ENCODE measurements around the gene WDR4.
"Not testable (repeated sequence)": the region's sequence is repeated elsewhere in the genome, so short reads cannot be mapped to it uniquely, and the experiment has no call there.

Gene WDR4

DNA sequence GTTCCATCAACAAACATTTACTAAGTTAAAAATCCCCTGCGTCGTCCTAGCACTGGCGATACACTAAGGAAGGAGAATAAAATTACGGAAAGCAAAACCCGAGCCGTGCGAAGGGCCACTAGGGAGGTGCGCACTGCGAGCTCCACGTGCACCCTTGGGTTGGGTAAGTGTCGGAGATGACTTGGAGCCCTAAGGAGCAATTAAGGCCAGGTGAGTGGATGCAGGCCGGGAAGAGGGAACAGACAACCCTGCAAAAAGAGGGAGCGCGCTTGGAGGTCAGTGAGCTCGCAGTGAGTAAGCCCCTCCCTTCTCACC lies 704 bp downstream of the WDR4 start:
- no peak for DNase-seq (ENCODE audit: low read depth, low spot score)

DNA sequence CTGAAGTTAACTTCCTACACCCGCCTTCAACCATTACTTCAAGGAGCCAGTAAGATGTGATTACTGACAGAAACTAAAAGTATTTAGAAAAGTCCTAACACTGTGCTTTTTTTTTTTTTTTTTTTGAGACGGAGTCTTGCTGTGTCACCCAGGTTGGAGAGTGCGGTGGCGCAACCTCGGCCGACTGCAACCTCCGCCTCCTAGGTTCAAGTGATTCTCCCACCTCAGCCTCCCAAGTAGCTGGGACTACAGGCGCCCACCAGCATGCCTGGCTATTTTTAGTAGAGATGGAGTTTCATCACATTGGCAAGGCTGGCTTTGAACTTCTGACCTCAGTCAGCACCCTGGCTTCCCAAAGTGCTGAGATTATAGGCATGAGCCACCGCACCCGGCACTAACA lies 3.5 kb downstream of the WDR4 start:
- DNase-seq (ENCODE audit: low read depth, low spot score), result not testable (repeated sequence)

DNA sequence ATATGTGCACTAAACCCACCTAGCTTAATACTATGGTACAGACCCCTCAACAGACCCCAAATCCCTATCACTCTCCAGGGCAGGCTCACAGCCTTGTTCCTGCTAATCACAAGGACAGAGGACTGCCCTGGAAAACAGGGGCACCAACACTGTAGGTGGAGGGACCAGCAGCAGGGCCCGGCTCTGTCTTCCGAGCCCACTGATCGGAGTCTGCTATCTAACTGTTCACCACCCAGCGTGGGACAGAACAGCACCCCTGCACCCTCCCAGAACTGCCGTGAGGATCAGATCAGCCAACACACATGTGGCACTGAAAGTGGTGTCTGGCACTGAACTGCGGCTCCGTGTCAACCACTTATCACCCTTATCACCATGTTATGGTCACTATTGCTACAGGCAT lies 6.2 kb downstream of the WDR4 start:
- no peak for DNase-seq (ENCODE audit: low read depth, low spot score)

DNA sequence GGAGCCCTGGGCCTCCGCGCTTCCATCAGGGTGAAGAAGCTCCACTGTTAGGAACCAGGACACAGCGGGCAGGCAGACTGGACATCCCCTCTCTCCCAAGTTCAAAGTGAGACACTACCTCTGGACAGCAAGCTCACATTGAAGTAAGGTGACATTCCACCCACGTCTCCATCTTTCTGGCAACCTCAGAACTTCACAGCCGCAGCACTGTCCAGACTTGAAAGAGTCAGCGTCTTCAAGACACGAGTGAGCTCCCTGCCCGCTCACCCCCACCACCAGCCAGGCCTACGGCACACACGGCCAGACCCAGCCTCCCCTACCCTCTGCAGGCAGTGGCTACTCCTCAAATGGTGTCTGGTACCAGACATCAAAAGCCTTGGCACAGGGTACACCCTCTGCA lies 11.1 kb downstream of the WDR4 start:
- DNase-seq (ENCODE audit: low read depth, low spot score), result no peak

DNA sequence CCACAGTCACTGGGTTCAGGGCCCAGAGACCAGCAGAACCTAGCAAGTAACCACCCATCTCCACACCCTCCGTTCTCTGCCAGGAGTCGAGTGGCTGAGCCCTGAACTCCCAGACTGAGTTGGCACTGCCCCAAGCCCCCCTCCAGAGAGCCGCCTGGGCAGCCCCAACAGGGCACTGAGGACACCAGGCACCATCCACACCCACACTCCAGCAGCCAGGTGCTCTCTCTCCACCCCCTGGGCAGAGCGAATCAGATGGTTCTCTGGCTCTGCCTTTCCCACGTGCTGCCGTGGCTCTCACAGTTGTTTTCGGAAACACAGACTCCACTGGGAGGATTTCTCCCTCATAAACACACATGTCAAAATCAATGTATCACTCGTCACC lies 13.6 kb downstream of the WDR4 start:
- DNase-seq (ENCODE audit: low read depth, low spot score), result no peak

DNA sequence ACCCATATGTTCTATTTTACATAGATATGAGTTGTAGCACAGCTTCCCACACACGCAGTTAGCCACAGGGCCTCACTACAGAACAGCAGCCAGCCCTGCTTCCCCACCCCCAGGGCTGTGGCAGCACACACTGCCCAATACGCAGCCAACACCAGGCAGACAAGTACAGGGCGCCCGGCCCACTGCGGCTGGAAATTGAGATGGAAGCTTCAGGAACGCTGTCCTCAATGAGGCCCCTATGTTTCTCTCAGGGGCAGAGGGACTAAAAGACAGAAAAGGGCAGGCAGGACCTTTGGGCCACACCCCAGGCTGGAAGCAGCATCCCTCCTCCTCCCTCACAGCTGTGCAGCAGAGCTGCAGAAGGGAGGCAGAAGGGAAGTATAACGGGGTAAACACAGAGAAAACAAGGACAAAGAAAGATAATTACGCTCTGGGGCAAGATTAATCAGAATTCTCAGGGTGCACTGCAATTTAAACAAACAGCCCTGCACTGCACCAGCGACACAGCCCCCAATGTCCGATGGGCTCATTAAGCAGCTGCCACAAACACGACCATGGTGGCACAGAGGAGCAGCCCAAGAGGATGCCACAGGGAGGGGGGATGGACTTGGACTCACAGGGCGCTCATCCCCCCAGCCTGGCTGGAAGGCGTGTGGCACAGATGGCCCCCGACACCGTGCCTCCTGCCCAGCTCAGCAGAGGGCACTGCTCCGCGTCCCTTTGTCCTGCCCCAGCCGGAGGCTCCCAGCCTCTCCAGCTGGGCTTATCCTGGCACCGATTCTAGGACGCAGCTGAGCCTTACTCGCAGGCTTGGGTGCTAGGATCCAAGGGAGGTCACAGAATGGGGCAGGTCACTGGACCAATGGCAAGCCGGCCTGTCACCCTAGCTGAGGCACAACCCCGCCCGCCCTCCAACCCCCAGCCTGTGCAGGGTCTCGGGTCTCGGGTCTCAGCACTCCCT lies 14.2 kb downstream of the WDR4 start:
- DNase-seq (ENCODE audit: low read depth, low spot score), result no peak

DNA sequence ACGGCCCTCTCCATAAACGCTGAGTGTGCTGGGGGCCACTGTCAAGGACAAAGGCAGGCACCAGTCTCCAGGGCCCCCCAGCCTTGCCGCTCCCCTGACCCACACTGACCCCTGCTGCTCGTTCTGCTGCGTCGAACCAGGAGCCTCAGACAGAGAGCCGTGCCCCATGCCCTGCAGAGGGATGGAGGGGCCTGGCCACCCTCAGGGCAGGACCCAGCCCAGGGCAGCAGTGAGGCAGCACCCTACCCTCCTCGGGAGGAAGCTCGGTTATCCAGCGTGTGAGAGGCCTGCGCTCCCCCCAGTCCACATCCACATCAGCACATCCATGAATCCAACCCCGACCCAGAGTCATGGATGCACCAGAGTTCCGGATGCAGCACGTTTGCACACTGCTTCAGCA lies 15.1 kb downstream of the WDR4 start:
- DNase-seq (ENCODE audit: low read depth, low spot score), result no peak

DNA sequence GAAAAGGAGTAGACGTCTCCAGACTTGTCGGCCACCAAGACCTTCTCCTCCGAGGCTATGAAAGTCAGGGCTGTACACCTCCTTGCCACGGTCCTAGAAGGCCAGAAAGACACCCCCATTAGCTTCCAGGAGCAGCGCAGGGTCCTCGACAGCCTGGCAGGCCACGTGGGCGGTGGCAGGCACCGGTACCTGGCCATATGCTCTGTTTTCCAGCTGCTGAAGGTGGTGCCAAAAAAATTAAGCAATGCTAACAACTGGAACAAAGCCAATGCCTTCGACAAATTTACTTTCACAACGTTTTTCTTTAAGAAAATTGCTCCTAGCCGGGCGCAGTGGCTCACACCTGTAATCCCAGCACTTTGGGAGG lies 15.9 kb downstream of the WDR4 start:
- DNase-seq (ENCODE audit: low read depth, low spot score), result no peak

DNA sequence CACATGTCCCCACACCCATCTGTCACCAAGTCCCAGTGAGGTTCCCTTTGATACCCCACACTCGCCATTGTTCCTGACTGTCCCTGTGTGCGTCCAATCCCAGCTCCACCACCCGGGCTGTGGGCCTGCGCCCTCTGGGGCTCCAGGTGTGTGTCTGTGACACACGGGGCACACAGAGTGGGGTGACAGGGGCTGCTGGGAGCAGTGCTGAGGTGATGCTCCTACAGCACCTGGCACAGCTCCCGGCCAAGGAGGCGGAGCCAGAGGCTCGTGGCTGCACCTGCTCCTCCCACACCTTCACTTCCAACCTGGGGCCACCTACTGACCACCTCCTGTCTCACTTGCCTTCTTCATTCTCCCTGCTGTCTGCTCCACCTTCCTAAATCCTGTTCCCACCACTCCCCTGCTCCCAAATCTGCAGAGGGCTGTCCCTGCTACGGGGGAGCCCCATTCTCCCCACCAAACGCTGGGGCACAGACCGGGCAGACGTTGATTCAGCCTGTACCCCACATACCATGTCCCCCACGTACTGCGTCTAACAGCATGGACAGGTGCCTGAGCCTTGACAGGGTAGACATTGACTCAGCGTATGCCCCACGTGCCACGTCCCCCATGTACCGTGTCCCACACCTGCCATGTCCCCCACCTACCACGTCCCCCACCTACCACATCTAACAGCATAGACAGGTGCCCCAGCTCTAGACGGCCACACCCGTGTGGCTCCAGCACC lies 16.4 kb downstream of the WDR4 start:
- DNase-seq (ENCODE audit: low read depth, low spot score), result no peak

DNA sequence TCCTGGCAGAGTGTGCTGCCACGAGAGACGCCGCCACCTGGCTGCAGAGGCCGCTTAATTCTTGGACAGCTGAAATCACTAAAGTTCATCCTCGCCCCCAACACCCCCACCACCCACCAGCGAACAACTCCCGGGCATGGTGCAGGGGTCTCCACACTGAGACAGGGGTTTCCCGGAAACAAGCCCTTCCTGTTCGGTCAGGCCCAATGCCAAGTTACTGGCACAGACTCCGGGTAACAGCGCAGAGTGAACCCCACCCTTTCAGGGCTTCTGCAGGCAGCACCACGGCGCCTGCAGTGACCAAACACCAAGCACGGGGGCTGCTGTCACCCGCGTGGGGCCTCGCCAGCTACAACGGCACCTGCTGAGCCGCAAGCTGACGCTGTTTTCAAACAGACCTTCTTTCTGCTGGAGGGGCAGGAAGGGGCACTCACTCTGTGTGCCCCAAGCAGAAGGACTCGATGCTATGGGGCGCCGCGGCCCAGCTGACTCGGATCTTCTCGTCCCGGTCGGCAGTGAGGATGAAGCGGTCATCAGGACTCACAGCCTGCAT lies 17.4 kb downstream of the WDR4 start:
- peak; percentile 25 for DNase-seq (ENCODE audit: low read depth, low spot score)

DNA sequence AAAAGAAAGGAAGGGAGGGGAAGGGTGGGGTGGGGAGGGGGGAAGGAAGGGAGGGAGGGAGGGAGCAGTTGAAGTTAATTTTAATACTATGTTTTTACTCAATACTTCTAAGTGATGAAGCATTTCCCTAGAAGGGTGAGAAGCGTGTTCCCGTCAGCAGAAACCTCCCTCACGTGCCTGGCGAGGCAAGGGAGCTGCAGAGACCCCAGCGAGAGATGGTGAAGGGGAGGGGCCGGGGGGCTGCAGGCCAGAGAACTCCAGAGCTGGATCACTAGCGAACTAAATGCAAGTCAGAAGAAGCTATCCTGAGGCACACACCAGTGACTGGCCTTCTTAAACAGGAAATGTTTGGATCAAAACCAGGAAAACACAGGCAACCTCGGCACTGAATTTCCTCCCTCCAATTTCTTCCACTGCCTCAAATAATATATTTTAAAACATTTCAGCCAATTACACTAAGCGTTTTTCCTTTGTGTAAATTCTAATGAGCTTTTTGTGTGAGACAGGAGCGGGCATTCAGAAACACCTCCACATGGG lies 18.0 kb downstream of the WDR4 start:
- DNase-seq (ENCODE audit: low read depth, low spot score), result no peak

DNA sequence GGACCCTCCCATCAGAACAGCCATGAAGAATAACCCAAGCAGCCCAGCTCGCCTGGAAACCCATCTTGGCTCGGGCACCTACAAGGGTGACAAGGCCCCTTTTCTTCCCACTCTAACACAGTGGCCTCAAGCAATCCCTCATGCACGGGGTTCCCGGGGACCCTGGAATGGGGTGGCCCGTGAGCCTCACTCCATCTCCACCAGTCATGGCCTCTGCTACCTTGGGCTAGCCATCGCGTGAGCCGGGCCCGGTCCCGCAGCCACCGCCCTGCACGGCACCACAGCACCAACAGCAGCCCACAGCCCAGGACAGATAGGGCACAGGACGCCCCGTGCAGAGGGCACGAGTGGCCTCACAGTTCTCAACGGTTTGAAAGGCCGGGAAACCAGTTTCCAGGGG lies 19.0 kb downstream of the WDR4 start:
- DNase-seq (ENCODE audit: low read depth, low spot score), result no peak

DNA sequence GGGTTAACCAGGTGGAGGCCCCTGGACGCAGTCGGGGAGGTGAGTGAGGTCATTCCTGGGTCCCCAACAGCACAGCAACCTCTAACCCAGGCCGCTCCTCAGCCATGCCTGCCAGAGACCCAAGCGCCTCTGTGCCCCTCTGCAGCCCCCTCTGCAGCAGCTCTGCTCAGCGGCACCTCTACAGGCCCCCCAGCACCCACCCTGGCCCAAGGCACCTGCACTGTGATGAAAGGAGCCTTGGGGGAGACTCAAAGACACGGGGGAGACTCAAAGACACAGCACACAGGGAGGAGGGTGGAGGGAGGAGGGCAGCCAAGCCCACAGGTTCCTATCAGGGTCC lies 19.5 kb downstream of the WDR4 start:
- no peak for DNase-seq (ENCODE audit: low read depth, low spot score)

DNA sequence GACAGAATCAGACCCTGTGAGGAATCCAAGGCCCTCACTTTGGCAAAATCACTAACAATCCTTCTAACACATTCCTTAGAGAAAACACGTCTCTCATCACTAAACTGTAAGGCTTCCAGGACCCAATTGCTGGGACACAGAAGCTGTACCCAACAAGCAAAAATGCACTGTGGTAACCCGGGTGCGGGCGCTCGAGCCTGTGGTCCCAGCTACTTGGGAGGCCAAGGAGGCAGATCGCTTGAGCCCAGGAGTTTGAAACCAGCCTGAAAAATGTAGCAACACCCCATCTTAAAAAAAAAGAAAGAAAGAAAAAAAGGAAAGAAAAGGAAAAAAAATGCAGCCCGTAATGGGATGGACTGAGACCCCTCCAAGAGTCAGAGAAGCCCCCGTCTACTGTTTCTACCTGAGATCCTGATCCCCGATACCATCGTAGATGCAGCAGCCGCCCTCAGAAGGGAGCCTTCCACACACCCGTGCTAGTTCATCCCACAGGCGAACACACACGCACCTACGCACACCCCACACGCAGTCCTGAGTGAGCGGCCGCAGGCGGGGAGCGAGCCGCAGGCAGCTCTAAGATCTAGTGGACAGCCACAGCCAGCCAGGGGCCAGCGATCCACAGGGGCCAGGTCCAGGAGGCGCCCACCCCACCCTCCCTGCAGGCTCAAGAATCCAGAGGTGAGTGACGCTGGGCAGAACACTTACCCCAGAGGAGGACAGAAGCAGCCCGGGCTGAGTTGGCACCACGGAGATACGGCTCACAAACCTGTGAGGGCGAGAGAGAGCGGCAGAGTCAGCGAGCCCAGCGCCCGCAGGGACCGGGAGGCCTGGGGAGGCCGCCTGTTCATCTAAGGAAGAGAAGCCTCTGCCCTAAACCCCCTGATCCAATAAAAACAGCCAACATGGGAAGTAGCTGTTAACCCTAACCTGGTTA lies 20.1 kb downstream of the WDR4 start:
- no peak for DNase-seq (ENCODE audit: low read depth, low spot score)

DNA sequence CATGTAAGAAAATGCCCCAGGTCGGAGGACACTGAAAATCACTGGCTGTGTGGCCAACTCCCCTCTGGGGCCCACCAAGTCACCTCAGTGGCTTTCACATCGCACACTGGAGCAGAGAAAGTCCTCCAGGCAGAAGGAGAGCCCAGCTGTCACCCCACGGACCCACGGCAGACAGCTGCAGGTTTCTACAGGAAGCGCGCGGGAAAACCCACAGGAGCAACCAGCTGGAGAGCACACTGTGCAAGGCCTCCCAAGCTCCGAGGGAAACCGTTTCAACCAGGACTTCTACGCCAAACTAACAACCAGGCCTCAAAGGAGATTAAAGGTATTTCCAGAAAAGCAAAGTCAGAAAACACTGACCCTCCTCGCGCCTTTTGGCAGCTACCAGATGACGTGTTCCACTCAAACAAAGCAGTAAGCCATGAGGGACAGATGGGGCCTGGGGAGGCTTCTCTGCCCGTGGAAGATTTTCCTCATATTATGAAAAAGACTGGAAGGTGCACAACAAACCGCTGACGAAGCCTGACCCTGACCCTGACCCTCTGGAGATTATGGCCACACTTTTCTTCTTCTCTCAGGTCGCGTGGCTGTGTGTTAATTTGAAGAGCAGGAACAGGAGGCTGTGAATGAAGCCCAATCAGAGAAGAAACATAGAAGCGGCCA lies 21.0 kb downstream of the WDR4 start:
- no peak for DNase-seq (ENCODE audit: low read depth, low spot score)

DNA sequence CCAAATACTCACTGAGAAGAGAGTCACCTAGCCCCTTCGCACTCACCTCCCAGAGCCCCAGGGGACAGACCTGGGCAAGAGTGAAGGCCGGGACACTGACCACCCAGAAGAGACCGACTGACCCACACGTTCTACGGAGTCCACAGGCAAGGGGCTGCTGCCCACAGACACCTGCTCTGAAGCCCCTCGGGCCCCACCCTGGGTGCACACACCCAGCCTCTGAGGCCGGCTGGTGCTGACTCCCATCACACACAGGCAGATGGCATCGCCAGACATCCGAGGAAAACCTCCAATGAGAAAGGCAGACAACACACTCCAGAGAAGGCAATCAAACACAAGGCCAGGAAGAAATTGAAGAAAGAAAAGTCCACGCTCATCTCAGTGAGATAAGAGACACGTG lies 22.1 kb downstream of the WDR4 start:
- DNase-seq (ENCODE audit: low read depth, low spot score), result no peak

DNA sequence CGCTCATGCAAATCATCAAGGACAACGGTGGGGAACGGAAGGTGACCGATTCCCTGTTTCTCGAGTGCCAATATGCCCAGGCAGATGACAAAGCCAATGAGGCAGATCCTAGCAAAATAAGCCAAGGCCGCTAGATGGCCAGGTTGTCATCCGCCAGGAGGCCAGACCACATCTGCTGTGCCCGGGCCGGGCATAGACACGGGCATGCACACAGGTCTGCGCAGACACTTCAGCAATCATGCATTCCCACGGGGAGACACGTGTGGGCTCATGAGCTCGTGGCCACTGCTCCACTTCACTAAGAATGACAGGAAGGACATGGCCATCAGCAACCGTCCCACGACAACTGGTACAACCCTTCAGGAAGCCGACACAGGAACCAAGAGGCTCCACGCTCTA lies 23.4 kb downstream of the WDR4 start:
- DNase-seq (ENCODE audit: low read depth, low spot score), result no peak

DNA sequence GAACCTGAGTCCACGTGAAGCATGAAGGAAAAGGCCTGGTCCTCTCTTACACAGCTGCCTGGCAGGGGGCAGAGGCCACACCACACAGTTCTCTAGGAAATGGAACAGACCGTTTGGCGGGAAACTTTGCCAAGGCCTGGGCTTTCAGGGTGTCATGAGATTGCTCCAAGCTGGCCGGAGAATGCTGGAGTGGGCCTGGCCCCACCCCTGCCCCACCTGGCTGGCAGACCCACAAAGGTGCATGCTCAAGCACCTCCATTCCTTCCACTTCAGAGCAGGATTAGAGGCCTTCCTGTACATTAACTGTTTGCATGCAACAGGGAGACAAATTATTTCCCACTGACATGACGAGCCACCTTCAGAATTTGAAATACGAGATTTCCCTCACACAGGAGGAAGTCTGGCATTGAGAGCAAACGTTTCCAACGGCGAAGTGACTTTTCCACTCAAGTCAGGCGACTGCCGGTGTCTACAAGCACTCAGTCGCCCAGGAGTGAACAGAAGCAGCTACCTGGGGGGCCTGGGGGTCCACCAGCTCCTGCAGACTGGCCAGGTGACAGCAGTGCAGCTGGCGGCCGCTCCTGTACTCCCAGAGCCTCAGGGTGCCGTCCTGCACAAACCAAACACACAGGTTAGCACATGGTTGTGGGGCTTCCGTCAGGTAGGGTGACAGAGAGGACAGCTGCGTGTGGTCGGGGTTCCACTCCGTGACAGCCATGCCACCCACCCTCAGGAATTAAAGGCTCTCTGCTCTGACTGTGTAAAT lies 24.0 kb downstream of the WDR4 start:
- no peak for DNase-seq (ENCODE audit: low read depth, low spot score)

DNA sequence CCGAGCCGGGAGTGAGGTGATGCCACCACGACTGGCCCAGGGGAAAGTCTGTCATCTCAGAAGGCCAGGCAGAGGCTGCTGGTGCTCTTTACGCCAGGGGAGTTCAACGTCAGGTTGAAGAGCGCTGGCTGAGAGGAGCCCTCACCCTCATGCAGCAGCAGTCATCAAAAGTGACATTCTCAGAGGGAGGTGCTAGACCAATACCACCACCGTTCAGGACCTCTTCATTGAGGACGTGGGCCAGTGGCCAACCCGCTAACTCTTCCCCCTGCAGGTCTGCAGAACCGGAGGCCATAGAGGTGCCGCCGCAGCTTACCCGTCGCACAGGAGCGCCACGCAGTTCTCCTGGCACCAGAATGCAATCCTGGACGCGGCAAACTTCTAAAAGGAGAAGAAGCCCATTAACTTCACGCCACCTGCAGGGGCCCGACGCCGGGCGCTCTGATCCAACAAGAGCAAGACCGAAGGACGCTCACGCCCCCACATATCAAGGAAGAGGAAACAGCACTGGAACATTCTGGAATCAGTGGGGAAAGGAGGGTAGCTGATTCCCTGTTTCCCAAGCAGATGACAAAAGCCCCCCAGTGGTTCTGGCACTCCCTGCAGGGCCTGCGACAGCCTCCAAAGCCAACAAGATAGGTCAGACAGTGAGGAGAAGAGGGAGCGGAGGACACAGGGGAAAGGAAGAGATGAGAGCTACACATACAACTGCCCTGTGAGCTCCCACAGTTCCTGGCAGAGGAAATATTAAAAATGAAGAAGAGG lies 24.9 kb downstream of the WDR4 start:
- no peak for DNase-seq (ENCODE audit: low read depth, low spot score)

DNA sequence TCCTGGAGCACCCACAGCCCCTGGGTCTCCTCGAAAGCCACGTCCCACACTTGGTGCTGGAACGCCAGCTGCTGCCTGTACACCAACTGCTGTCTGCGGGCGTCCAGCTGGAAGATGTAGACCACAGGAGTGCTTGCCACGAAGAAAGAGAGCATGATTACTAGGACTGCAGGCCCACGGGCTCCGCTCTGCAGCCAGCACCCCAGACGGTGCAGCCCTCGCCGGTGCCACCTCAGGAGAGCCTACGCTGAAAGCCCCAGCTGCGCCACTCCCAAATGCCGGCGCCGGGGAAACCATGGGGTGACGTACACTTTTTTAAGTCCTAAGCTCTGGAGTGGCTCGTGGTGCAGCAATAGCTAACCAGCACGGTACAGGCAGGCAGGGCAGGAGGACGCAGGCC lies 25.7 kb downstream of the WDR4 start:
- DNase-seq (ENCODE audit: low read depth, low spot score), result no peak

All from astrocyte of the hippocampus (primary cell).